Stimulated activated naive B cell treated with anti-CD40 and anti-IgM and Interleukin-4, amounts not matched to agents 10 μg/mL and 1 μg/mL and 100 μg/mL, for 72 hours (primary cell): Measurements from ENCODE around the gene REXO4.
A peak's percentile ranks its signal among the peaks of the same experiment; 100 is the strongest.
"Not testable (repeated sequence)": the region's sequence is repeated elsewhere in the genome, so short reads cannot be mapped to it uniquely, and the experiment has no call there.

Experiments
- ATAC-seq, 2 donors: fragments of 150-1000 bp; cut with Tn5 transposase; replicated peaks; 2 replicates each; pipeline ENCODE4 v1.10.0; 2021; ENCODE audit warnings: moderate library complexity in 1 of 2
- DNase-seq: peaks from one replicate; pipeline ENCODE4 v3.0.0; 2021
- H3K27ac Mint-ChIP-seq: one replicate; pipeline ENCODE4 v1.8.0; 2022; ENCODE audit warnings: mild to moderate bottlenecking, mixed read lengths
- H3K27me3 Mint-ChIP-seq, 2 donors: one replicate each; pipeline ENCODE4 v1.8.0; 2022; ENCODE audit warnings: mixed read lengths in 2 of 2
- H3K36me3 Mint-ChIP-seq, 2 donors: one replicate each; pipeline ENCODE4 v1.8.0; 2022; ENCODE audit warnings: mixed read lengths in 2 of 2, mild to moderate bottlenecking in 1 of 2
- H3K4me1 Mint-ChIP-seq, 2 donors: one replicate each; pipeline ENCODE4 v1.8.0; 2022; ENCODE audit warnings: mixed read lengths in 2 of 2, mild to moderate bottlenecking in 1 of 2
- H3K4me3 Mint-ChIP-seq, 2 donors: one replicate each; pipeline ENCODE4 v1.8.0; 2022; ENCODE audit warnings: mild to moderate bottlenecking in 2 of 2, mixed read lengths in 2 of 2, moderate library complexity in 1 of 2
- H3K9me3 Mint-ChIP-seq, 2 donors: one replicate each; pipeline ENCODE4 v1.8.0; 2022; ENCODE audit warnings: mixed read lengths in 2 of 2, mild to moderate bottlenecking in 1 of 2

REXO4 gene

DNA sequence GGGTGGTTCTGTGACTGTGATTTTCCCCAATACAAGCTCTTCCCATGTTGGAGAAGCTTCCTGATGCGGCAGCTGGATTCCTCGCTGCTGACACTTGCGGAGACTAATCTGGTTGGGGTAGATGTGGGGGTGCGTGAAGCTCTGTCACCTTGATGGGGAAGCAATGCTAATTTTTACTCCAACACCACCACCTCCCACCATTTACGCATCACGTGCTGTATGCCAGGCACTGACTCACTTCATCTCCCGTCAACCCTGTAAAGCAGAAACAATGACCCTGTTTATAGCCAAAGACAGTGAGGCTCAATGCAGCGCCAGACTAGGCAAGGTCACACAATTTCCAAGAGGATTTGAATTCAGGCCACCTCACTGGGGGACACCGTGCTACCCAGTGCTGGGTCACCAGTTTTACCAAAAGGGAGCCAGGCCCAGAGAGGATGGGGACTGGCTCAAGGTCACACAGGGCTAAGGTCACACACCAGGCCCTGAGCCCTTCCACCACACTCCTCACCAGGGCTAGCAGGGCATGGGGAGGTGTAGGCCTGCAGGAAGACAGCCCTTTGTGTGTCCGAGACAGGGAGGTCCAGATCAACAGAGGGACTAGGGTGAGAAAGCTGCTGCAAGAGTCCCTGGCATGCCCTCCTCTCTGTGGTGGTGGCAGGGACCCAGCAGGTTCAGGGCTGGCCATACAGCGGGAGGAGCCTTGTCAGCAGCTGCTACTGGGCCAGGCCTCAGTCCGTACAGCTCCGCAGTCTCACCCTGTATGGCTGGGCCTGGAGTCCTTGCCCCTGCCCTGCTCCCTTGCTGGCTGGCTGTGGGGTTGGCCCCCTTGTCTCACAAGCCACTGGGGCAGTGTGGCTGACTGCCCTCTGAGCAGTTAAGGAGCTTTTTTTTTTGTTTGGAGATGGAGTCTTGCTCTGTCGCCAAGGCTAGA, 38.4 kb downstream of the REXO4 start:
- H3K36me3 Mint-ChIP-seq, result peaks cover 0 to 7% of the 10 kb centered on the region in 2 donors
- no peak overlapping the region for H3K4me3 Mint-ChIP-seq
- no peak overlapping the region for H3K27ac Mint-ChIP-seq
- no peaks in the 10 kb centered on the region for H3K9me3 Mint-ChIP-seq
- H3K27me3 Mint-ChIP-seq, result no peaks in the 10 kb centered on the region
- no peak for DNase-seq
- H3K4me1 Mint-ChIP-seq, result peaks cover 6 to 8% of the 10 kb centered on the region in 2 donors
- ATAC-seq, result no peak

DNA sequence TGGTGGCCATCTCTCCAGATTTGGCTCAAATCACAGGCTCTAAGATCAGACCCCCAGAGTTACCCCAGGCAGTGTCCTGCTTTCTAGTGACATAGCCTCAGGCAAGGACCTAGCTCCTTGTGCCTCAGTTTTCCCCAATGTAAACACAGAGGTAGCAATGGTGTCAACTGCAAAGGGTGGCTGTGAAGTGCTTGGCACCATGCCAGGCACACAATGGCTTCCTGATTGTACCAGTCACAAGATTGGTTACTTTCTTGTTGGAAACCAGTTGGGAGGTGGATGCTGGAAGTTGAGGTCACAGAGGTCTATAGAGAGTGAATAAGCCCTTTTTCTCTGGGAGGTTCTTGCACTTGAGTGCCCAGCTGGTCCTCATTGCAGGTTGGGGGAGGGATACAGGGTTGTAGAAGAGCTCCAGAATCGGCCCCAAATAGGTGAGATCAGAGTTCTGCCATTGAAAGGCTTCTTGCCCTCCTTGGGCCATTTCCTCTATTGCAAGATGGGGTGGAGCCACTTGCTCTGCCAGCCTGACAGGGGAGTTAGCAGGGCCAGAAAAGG, 39.3 kb downstream of the REXO4 start:
- DNase-seq, result no peak
- Mint-ChIP-seq H3K27ac (no peak overlapping the region), H3K4me3 (no peak overlapping the region), H3K4me1 (peaks cover 6 to 8% of the 10 kb centered on the region in 2 donors), H3K9me3 (no peaks in the 10 kb centered on the region), H3K36me3 (peaks cover 2 to 7% of the 10 kb centered on the region in 2 donors), H3K27me3 (no peaks in the 10 kb centered on the region)
- ATAC-seq, result no peak

DNA sequence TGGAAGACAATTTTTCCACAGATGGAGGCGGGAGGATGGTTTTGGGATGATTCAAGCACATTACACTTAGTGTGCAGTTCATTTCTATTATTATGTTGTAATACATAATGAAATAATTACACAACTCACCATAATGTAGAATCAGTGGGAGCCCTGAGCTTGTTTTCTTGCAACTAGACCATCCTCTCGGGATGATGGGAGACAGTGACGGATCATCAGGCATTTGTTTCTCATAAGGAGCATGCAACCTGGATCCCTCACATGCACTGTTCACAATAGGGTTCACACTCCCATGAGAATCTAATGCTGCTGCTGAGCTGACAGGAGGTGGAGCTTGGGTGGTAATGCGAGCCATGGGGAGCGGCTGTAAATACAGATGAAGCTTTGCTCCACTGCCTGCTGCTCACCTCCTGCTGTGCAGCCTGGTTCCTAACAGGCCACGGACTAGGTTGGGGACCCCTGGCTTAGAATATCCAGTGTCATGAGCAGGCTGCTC, 40.0 kb downstream of the REXO4 start:
- H3K4me3 Mint-ChIP-seq, result no peak overlapping the region
- ATAC-seq (no peak), DNase-seq (no peak)
- no peak overlapping the region for H3K27ac Mint-ChIP-seq
- peaks cover 6 to 8% of the 10 kb centered on the region in 2 donors for H3K36me3 Mint-ChIP-seq
- no peaks in the 10 kb centered on the region for H3K27me3 Mint-ChIP-seq
- H3K4me1 Mint-ChIP-seq, result peaks cover 9 to 15% of the 10 kb centered on the region in 2 donors
- no peaks in the 10 kb centered on the region for H3K9me3 Mint-ChIP-seq

DNA sequence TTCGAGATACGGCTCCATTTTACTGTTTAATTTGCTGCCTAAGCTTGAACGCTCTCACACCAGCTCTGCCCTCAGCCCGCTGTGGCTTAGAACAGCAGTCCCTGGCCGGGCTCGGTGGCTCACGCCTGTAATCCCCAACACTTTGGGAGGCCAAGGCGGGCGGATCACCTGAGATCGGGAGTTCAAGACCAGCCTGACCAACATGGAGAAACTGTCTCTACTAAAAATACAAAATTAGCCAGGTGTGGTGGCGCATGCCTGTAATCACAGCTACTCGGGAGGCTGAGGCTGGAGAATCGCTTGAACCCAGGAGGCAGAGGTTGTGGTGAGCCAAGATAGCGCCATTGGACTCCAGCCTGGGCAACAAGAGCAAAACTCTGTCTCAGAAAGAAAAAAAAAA, 40.5 kb downstream of the REXO4 start:
- Mint-ChIP-seq H3K4me1 (peaks cover 13 to 20% of the 10 kb centered on the region in 2 donors), H3K4me3 (peak overlapping the region in 1 of 2 donors; percentile 52), H3K36me3 (peaks cover 6 to 13% of the 10 kb centered on the region in 2 donors)
- not testable (repeated sequence) for ATAC-seq, DNase-seq, H3K27ac Mint-ChIP-seq, H3K9me3 Mint-ChIP-seq, H3K27me3 Mint-ChIP-seq

DNA sequence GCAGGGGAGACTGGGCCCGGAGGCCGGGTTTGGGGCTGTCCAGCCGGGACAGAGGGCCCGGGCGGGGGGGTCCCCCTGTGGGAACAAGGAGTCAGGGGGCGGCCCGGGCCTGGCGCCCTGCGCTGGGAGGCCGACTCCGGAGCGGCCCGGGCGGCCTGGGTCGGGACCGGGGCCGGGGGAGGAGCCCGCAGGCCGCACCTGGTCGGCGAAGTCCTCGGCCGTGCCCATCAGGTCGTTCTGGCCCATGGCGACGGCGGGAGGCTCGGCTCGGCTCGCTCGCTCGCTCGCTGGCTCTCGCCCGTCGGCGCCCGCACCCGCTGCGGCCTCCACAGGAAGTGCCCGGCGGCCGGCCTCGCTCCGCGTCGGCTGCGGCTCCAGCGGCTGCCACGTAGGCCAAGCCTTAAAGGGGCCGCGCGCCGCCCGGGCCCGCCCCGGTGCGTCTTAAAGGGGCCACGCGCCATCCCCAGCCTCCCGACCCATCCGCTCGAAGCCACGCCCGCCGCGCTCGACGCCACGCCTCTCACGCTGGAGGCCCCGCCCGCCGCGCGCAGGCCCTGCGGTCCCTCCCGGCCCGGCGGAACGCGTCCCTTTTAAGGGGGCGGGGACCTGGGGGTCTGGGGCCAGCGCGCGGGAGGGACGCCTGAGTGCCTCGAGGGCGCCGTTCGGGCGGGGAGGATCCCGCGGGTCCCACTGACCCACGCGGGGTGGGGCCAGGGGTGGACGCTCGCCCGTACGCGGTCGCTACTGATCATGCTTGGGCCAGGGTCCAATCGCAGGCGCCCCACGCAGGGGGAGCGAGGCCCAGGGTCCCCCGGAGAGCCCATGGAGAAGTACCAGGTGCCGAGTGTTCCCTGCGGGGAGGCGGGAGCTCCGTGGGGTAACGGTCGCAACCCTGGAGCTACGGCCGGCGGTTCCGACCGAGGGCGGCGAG, 41.8 kb downstream of the REXO4 start, which contains the start of the genes STKLD1 and SURF4:
STKLD1 (plus strand) TSS at position 643 of the 931 bp plus-strand sequence; CDS start at position 751, 108 bp downstream.
SURF4 (minus strand) TSS at position 337 of the 931 bp plus-strand sequence; CDS start at position 246, 91 bp downstream.
- Mint-ChIP-seq H3K4me1 (peaks cover 24 to 33% of the 10 kb centered on the region in 2 donors), H3K27ac (peak within 1 kb of the TSS; percentile 97), H3K27me3 (no peaks in the 10 kb centered on the region), H3K36me3 (peaks cover 10 to 23% of the 10 kb centered on the region in 2 donors), H3K4me3 (peak within 1 kb of the TSS; percentile 96 to 97), H3K9me3 (no peaks in the 10 kb centered on the region)
- peak; percentile 95 to 97 for ATAC-seq
- DNase-seq, result peak; percentile 94

DNA sequence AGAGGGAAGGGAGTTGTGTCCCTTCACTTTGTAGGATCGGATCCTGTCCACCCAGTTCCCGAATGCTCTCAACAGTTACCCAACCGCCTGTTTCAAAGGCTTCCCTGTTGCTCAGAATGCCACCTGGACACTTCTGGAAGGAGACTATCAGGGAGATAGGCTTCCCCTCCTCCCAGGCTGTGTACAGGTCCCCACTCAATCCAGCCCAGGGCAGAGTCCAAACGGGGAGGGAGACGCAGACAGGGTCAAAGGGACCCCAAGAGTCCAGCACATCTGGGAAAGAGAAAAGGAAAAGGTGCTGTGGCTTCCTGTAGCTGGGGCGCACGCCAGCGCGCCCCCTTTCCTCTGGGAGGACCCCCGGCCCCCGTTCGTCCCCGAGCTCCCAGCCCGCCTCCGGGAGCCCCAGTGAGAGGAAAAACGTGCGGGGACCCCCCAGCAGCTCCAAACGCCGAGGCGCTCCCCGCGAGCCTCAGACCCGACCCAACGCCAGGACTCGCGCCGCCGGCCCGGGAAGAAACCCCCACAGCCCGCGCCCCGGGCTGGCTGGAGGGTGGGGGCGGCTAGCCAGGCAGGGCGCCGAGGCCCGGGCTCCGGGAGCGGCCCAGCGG, 42.6 kb downstream of the REXO4 start:
- DNase-seq (no peak), ATAC-seq (peak; percentile 28 to 30)
- no peaks in the 10 kb centered on the region for H3K27me3 Mint-ChIP-seq
- peak overlapping the region; percentile 97 for H3K27ac Mint-ChIP-seq
- peak overlapping the region; percentile 96 to 97 for H3K4me3 Mint-ChIP-seq
- no peaks in the 10 kb centered on the region for H3K9me3 Mint-ChIP-seq
- peaks cover 13 to 31% of the 10 kb centered on the region in 2 donors for H3K36me3 Mint-ChIP-seq
- peaks cover 31 to 41% of the 10 kb centered on the region in 2 donors for H3K4me1 Mint-ChIP-seq

DNA sequence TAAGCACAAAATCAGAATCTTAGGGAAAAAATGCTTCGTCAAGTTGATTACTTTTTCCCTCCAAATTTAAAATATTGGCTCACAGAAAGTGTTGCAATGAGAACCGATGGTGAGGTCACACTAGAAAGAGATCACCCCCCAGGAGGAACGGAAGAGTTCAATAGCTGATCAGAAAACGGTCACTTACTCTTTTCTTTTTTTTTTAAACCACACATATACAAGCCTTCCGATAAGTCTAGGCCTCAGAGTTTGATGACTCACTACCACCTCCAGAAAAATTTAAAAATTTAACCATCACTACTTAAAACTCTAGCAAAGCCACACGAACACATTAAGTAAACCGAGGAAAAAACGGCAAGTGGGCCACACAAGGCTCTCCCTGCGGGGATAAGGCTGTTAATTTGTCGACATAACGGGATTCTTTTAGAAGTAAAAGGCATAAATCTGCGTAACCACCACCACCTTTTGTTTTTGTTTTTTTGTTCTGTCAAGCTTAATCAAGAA, 43.1 kb downstream of the REXO4 start:
- ATAC-seq (no peak), DNase-seq (no peak)
- peak overlapping the region; percentile 96 to 97 for H3K4me3 Mint-ChIP-seq
- no peaks in the 10 kb centered on the region for H3K27me3 Mint-ChIP-seq
- peaks cover 36 to 46% of the 10 kb centered on the region in 2 donors for H3K4me1 Mint-ChIP-seq
- no peaks in the 10 kb centered on the region for H3K9me3 Mint-ChIP-seq
- peaks cover 15 to 36% of the 10 kb centered on the region in 2 donors for H3K36me3 Mint-ChIP-seq
- H3K27ac Mint-ChIP-seq, result peak overlapping the region; percentile 97

DNA sequence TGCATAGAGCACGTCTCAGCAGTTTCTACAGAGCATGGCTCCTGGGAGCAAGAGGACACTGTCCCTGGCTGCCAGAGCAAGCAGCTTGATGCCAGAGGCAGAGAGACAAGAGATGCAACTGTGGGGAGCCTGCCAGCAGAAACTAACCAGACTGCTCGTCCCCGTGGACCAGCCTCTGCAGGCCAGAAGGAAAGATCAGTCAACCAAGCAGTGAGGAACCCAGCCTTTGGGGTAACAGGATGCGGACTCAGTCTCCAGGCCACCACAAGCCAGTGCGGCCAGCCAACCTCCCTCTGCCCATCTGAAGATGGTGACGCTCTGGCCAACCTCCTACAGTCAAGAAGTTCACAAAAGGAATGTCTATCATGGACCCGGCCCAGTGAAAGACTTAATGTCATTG, 45.7 kb downstream of the REXO4 start:
- peaks cover 20 to 50% of the 10 kb centered on the region in 2 donors for H3K36me3 Mint-ChIP-seq
- no peak for ATAC-seq
- H3K4me1 Mint-ChIP-seq, result peaks cover 47 to 63% of the 10 kb centered on the region in 2 donors
- H3K4me3 Mint-ChIP-seq, result peak overlapping the region in 1 of 2 donors; percentile 19
- DNase-seq, result no peak
- no peak overlapping the region for H3K27ac Mint-ChIP-seq
- H3K9me3 Mint-ChIP-seq, result no peaks in the 10 kb centered on the region
- no peaks in the 10 kb centered on the region for H3K27me3 Mint-ChIP-seq

DNA sequence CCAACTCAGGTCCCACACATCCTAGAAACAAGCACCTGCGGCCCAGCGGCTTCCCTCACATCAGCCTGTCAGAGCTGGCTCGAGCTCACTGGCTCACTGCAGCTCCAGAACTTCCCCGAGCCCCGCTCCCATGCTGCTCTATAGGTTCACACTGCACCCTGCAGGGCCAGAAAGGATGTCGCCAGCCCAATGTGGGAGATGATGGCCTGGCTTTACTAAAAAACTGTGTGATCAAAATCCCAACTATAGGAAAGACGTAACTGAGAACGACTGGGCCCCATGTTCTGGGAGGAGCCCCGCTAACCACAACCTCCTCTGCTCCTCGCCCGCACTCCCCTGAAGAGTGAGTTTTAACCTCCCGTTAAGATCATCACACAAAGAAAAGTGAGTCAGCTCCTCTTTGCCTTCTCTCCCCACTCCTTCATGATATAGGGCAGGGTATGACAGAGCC, 46.5 kb downstream of the REXO4 start:
- ATAC-seq (no peak), DNase-seq (no peak)
- Mint-ChIP-seq H3K4me1 (peaks cover 50 to 63% of the 10 kb centered on the region in 2 donors), H3K36me3 (peaks cover 20 to 53% of the 10 kb centered on the region in 2 donors), H3K27ac (peak overlapping the region; percentile 84), H3K27me3 (no peaks in the 10 kb centered on the region), H3K4me3 (peak overlapping the region; percentile 0 to 36), H3K9me3 (no peaks in the 10 kb centered on the region)

DNA sequence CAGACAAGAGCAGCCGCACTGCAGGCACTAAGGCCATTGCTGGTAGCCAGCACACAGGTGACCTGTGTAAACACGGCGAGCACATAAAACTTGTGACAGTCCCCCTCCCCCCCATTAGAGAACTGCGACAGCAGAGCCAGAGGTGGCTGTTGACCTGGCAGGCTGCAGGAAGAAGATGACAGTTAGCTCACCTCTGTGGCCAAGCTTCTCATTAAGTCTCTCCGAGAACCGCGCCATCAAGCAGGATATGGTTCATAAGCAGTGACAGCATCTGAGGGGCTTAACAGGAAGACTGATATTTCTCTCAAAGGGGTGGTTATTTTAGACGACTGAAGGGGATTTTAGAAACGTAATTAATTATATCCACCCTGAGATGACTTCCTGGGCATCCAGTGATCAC, 47.1 kb downstream of the REXO4 start:
- Mint-ChIP-seq H3K9me3 (no peaks in the 10 kb centered on the region), H3K36me3 (peaks cover 20 to 58% of the 10 kb centered on the region in 2 donors), H3K27ac (peak overlapping the region; percentile 84), H3K4me1 (peaks cover 50 to 63% of the 10 kb centered on the region in 2 donors), H3K27me3 (no peaks in the 10 kb centered on the region), H3K4me3 (peak overlapping the region in 1 of 2 donors; percentile 36)
- DNase-seq (no peak), ATAC-seq (peak in 1 of 2 donors; percentile 28)

DNA sequence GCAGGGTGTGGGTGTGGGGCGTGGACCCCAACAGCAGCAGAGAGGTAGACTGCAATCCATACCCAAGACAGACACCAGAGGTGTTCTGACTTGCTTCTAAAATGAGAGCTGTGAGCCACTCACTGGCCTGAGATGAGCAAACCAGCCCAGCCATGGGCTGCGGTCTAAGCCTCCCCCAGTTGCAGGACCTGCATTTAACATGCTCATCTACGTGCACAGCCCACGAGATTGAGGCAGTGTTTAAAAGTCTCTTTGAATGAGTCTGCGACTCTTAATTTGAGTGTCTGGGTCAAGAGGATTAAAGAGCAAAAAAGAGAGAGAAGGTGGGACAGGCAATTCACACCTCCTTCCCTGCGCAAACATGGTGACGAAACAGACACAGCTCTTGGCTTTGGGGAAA, 47.9 kb downstream of the REXO4 start:
- Mint-ChIP-seq H3K4me3 (no peak overlapping the region), H3K4me1 (peaks cover 47 to 60% of the 10 kb centered on the region in 2 donors), H3K27ac (peak overlapping the region; percentile 57), H3K36me3 (peaks cover 23 to 60% of the 10 kb centered on the region in 2 donors), H3K9me3 (no peaks in the 10 kb centered on the region), H3K27me3 (no peaks in the 10 kb centered on the region)
- DNase-seq (no peak), ATAC-seq (no peak)

DNA sequence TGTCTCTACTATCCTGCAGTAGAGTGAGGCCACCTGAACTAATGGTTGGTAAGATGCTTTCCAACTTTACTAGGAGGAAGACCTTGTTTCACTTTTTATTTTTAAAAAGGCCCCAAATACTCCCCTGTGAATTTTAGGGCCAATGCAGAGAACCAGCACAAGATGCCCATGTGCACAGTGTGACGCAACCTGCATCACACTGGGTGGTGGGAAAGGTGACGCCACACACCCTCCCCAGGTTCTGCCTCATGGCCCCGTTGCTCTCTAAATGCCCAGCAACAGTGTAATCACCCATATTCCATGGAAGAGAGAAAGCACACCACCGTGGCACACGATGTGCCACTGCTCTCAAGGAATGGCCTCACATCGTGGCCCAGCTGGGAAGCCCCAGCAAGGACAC, 48.4 kb downstream of the REXO4 start:
- Mint-ChIP-seq H3K4me1 (peaks cover 43 to 55% of the 10 kb centered on the region in 2 donors), H3K9me3 (no peaks in the 10 kb centered on the region), H3K27ac (peak overlapping the region; percentile 31), H3K27me3 (no peaks in the 10 kb centered on the region), H3K36me3 (peaks cover 23 to 57% of the 10 kb centered on the region in 2 donors), H3K4me3 (no peak overlapping the region)
- DNase-seq (no peak), ATAC-seq (no peak)

DNA sequence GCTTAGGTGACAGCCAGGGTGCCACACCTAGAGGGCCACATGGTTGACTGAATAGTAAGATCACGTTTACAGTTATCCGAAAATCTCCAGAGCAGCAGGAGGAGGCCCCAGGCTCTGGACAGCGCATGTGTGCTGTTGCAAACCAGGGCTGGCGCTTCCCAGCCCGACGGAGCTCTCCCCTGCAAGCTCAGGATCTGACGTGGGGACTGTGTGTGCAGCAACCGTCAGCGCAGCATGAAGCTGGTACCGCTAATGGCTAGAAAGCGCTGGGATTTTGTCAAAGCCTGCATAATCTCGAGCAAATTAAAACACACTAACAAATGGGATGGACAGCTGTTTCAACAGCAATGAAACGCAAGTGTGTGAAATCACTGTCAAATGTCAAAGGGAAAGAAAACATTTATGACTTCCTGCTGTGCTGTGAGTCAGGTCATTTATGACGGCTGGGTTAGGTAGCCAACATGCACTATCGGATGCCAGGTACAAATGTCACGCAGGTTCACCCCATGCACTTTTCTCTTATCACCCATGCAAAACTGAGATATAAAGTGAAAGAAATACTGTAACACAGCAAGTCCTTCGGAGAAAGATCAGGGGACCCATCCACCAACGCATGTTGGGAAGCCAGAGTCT, 49.4 kb downstream of the REXO4 start:
- Mint-ChIP-seq H3K27ac (no peak overlapping the region), H3K4me1 (peaks cover 43 to 53% of the 10 kb centered on the region in 2 donors), H3K27me3 (no peaks in the 10 kb centered on the region), H3K36me3 (peaks cover 30 to 67% of the 10 kb centered on the region in 2 donors), H3K4me3 (no peak overlapping the region), H3K9me3 (no peaks in the 10 kb centered on the region)
- no peak for DNase-seq
- ATAC-seq, result no peak
